Prostate gland (tissue), 2 donors: ENCODE data around the gene PRSS56. TPM values are rescaled to one million over a fixed set of nuclear protein-coding genes. Genes with fewer than 3 reads are reported as not detected.

Source experiments
- DNase-seq: peaks from one replicate; pipeline ENCODE4 v3.0.0-alpha.2; 2019; ENCODE audit warnings: low spot score
- H3K27ac ChIP-seq, 2 donors: fragments of 200-600 bp; sonication (generic); 2 replicates each; pipeline ENCODE4 v1.5.1; 2017 to 2019
- H3K27me3 ChIP-seq: fragments of 200-600 bp; sonication (generic); replicated peaks from 2 replicates; pipeline ENCODE4 v1.5.1; 2019; ENCODE audit not compliant: insufficient read depth
- H3K36me3 ChIP-seq, 2 donors: fragments of 200-600 bp; sonication (generic); 1 replicate in 1 of 2; 2 replicates in 1 of 2; pipeline versions ENCODE4 v1.5.1 to v1.8.1; 2017 to 2019
- H3K4me1 ChIP-seq: fragments of 200-600 bp; sonication (generic); replicated peaks from 2 replicates; pipeline ENCODE4 v1.5.1; 2019
- H3K4me3 ChIP-seq, 2 donors: fragments of 200-600 bp; sonication (generic); 2 replicates each; pipeline ENCODE4 v1.5.1; 2017 to 2019
- H3K9me3 ChIP-seq: fragments of 200-600 bp; sonication (generic); 2 replicates; pipeline ENCODE4 v1.5.1; 2017
- CTCF ChIP-seq, 4 experiments: fragments of 200-600 bp in 2 of 4; fragments of 450-650 bp in 2 of 4; sonication (generic) in 2 of 4; IDR thresholded peaks; 1 replicate in 3 of 4; 2 replicates in 1 of 4; pipeline ENCODE4 v1.5.1; 2016 to 2019; ENCODE audit warnings: antibody characterized with exemption in 4 of 4, mild to moderate bottlenecking in 2 of 4, moderate library complexity in 2 of 4
- POLR2A ChIP-seq: fragments of 450-650 bp; IDR thresholded peaks from one replicate; pipeline ENCODE4 v1.6.1; 2016; ENCODE audit warnings: antibody characterized with exemption, mild to moderate bottlenecking
- POLR2AphosphoS5 ChIP-seq: sonication (generic); formaldehyde crosslinking; IDR thresholded peaks from one replicate; pipeline ENCODE4 v1.6.1; 2017; ENCODE audit warnings: antibody characterized with exemption
- WGBS: methylation state at CpG from one replicate; pipeline ENCODE4 v1.1.5; 2018; 5-methylcytosine and 5-hydroxymethylcytosine counted together
- intact Hi-C: fragments of 100-400 bp; cut with DNase I; formaldehyde crosslinking; loops from one replicate; pipeline ENCODE4 v1.14.2; 2022
- total RNA-seq, 2 donors: library from RNA; depleted of rRNA; stranded (reverse); fragments of >200 nt; gene quantifications; one replicate each; pipeline ENCODE4 v1.1.0, GENCODE V29; 2016

The PRSS56 gene
- total RNA-seq, 2 donors from 2014 or later = not detected

GRCh38 chr2:232573771-232574435 lies 53.7 kb downstream of the PRSS56 start:
- WGBS = 77% methylated on average over 8 of the region's 8 CpGs
- Histone ChIP-seq H3K9me3 (no peaks in the 10 kb centered on the region), H3K36me3 (peaks cover 0 to 6% of the 10 kb centered on the region in 2 donors), H3K27me3 (no peaks in the 10 kb centered on the region), H3K4me1 (no peaks in the 10 kb centered on the region), H3K4me3 (no peak overlapping the region), H3K27ac (no peak overlapping the region)
- TF ChIP-seq POLR2AphosphoS5 = no peak
- no peak for TF ChIP-seq CTCF (IDR thresholded peaks at IDR 0.05)
- intact Hi-C loops = no loop called here
- no peak for DNase-seq

DNA sequence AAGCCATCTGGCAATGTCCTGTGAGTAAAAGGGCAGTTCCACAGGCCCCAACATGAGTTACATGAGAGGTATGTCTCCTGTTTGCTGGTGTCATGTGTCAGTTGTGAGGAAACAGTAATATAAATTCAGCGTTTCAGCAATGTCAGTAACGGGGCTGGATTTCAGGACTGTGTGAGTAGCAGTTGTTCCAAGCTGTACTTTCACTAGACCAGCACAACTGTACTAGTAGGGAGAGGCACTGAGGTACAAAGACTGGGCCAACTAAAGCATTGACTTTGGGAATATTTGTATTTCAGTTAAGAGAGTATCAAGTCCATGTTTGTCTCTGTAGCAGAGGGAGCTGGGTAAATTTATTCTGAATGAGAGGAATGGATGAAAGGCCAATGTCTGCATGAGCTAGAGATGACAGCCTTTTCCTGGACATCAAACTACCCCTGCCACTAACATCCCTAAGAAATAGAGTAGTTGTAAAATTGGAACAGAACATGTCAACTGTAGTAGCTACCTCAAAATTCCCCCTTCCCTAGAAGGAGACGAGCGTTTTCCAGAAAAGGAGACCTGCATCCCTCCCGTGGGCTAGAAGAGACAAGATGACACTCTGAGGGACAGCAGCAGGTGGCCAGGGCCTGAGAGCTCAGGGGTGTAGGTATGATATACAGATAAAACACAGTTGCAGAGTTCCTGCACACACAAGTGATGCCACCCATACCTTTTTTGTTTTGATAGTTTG lies 54.7 kb downstream of the PRSS56 start:
- Histone ChIP-seq H3K36me3 (no peaks in the 10 kb centered on the region), H3K27me3 (no peaks in the 10 kb centered on the region), H3K4me3 (no peak overlapping the region), H3K9me3 (no peaks in the 10 kb centered on the region), H3K27ac (no peak overlapping the region), H3K4me1 (no peaks in the 10 kb centered on the region)
- no peak for TF ChIP-seq CTCF (IDR thresholded peaks at IDR 0.05)
- no peak for TF ChIP-seq POLR2AphosphoS5
- TF ChIP-seq POLR2A = no peak
- no peak for DNase-seq
- WGBS = 70% methylated on average over 5 of the region's 5 CpGs
- intact Hi-C loops = no loop called here

Other genes starting within 250 kb of the PRSS56 start
- under 1 TPM in 1 of 2 donors, not detected in 1; 0.97 TPM for gene ALPP, start 141.6 kb upstream of the PRSS56 start, total RNA-seq
- under 1 TPM in 1 of 2 donors, not detected in 1; 0.34 TPM for gene ALPG, start 113.5 kb upstream of the PRSS56 start, total RNA-seq
- not detected for gene ALPI, start 64.2 kb upstream of the PRSS56 start, total RNA-seq
- 10 to 100 TPM in 1 of 2 donors, under 1 TPM in 1; 0.82 to 15.3 TPM for gene ECEL1, start 32.6 kb upstream of the PRSS56 start, total RNA-seq
- 1 to 10 TPM in 1 of 2 donors, under 1 TPM in 1; 0.34 to 1.4 TPM for gene CHRND, start 5.8 kb downstream of the PRSS56 start, total RNA-seq
- not detected for gene CHRNG, start 19.3 kb downstream of the PRSS56 start, total RNA-seq
- 1 to 10 TPM; 2.6 to 4.9 TPM for gene TIGD1, start 30.2 kb downstream of the PRSS56 start, total RNA-seq
- 10 to 100 TPM; 39.2 to 40.6 TPM for gene EIF4E2, start 30.3 kb downstream of the PRSS56 start, total RNA-seq
- 10 to 100 TPM; 25.9 to 33.1 TPM for gene EFHD1, start 113.2 kb downstream of the PRSS56 start, total RNA-seq
- 100 to 1,000 TPM in 1 of 2 donors, 10 to 100 TPM in 1; 61.3 to 106 TPM for gene GIGYF2, start 176.9 kb downstream of the PRSS56 start, total RNA-seq